SU-DHL-6 (cell line): ENCODE results near the gene KCNH3.

Experiments used
- EZH2phosphoT487 ChIP-seq: fragments of 200-600 bp; sonication (generic), shearing (Covaris generic); conservative IDR thresholded peaks from 2 replicates; pipeline ENCODE4 v1.6.1; 2018; ENCODE audit warnings: mild to moderate bottlenecking, antibody characterized with exemption, low read length, moderate library complexity, mixed read lengths
- TF ChIP-seq, protein P1 (sequence below): fragments of 200-600 bp; sonication (generic); IDR thresholded peaks from one replicate; pipeline ENCODE4 v1.5.1; 2017; ENCODE audit warnings: antibody characterized with exemption, mild to moderate bottlenecking, low read length, moderate library complexity; ENCODE audit not compliant: insufficient read depth, poor library complexity, severe bottlenecking

DNA sequence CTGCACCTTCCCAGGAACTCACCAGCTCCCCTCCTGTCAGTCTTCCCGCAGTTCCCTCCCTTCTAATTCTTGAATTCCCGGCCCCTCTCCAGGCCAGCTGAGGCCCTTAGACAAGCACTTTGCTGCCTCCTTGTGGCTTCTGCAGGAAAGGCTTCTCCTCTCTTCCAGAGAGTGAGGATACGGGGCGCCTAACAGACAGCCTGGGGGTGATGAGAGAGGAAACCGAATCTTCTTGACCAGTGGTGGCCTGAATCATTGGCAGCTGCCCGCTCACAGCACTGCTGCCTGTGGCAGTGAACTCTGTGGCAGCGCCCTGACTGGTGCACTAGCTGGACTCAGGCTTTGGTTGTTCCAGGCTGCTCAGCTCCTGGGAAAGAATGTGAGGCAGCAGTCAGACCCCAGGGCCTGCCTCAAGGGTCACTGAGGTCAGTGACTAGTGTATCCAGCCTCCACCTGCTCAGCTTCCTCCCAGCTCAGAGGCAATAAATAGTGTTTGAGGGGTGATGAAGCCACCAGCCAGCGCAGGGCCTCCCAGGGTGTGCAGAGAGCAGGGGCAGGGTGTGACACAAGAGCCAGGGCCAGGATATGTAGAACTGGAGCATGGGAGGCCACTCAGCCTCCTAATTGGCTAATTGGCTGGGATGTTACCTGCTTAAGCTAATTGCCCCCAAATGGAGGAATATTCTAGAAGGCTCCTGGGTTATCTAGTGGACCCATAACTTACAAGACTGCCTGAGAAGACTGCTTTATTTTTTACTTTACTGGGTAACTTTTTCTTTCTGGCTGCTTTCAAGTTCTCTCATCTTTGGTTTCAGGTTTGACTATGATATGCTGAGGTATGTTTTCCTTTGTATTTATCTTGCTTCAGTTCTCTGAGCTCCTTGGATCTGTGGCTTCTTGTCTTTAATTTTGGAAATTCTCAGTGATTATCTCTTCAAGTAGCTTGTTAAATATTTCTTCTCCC, 42.0 kb downstream of the KCNH3 start:
- TF ChIP-seq, protein P1, sequence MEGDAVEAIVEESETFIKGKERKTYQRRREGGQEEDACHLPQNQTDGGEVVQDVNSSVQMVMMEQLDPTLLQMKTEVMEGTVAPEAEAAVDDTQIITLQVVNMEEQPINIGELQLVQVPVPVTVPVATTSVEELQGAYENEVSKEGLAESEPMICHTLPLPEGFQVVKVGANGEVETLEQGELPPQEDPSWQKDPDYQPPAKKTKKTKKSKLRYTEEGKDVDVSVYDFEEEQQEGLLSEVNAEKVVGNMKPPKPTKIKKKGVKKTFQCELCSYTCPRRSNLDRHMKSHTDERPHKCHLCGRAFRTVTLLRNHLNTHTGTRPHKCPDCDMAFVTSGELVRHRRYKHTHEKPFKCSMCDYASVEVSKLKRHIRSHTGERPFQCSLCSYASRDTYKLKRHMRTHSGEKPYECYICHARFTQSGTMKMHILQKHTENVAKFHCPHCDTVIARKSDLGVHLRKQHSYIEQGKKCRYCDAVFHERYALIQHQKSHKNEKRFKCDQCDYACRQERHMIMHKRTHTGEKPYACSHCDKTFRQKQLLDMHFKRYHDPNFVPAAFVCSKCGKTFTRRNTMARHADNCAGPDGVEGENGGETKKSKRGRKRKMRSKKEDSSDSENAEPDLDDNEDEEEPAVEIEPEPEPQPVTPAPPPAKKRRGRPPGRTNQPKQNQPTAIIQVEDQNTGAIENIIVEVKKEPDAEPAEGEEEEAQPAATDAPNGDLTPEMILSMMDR: peak; percentile 88
- TF ChIP-seq EZH2phosphoT487: no peak
